Subcutaneous adipose tissue (tissue), 4 donors: ENCODE results near the gene ACSBG1. TPM values are rescaled to one million over a fixed set of nuclear protein-coding genes. Genes with fewer than 3 reads are reported as not detected.

ENCODE experiments used
- total RNA-seq, 4 donors: library from RNA; depleted of rRNA; stranded (reverse); fragments of >200 nt; gene quantifications; one replicate each; pipeline ENCODE4 v1.1.0, GENCODE V29; 2016
- TF ChIP-seq, protein P1 (sequence below): fragments of 450-650 bp; IDR thresholded peaks from one replicate; pipeline ENCODE4 v1.5.1; 2016; ENCODE audit warnings: low read depth, mild to moderate bottlenecking, control low read depth, antibody characterized with exemption, moderate library complexity

The ACSBG1 gene
- total RNA-seq, 4 donors from 2014 or later = not detected

DNA sequence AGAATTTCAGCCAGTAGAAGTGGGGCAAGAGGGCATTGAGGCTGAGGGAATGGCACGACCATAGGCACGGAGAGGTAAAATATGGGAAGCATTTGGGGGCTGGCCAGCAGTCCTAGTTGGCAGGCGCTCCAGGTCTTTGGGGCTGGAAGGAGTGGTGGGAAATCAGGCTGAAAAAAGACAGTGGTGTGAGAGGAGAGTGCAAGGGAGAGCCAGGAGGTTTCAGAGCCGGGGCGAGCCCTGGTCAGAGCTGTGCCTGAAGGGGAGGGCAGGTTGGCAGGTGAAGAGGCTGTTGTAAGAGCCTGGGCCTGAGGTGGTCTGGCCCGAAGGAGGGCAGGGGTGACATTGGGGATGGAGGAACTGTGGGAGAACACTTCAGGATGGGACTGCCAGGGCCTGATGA, 86.8 kb downstream of the ACSBG1 start:
- TF ChIP-seq, protein P1, sequence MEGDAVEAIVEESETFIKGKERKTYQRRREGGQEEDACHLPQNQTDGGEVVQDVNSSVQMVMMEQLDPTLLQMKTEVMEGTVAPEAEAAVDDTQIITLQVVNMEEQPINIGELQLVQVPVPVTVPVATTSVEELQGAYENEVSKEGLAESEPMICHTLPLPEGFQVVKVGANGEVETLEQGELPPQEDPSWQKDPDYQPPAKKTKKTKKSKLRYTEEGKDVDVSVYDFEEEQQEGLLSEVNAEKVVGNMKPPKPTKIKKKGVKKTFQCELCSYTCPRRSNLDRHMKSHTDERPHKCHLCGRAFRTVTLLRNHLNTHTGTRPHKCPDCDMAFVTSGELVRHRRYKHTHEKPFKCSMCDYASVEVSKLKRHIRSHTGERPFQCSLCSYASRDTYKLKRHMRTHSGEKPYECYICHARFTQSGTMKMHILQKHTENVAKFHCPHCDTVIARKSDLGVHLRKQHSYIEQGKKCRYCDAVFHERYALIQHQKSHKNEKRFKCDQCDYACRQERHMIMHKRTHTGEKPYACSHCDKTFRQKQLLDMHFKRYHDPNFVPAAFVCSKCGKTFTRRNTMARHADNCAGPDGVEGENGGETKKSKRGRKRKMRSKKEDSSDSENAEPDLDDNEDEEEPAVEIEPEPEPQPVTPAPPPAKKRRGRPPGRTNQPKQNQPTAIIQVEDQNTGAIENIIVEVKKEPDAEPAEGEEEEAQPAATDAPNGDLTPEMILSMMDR = no peak

DNA sequence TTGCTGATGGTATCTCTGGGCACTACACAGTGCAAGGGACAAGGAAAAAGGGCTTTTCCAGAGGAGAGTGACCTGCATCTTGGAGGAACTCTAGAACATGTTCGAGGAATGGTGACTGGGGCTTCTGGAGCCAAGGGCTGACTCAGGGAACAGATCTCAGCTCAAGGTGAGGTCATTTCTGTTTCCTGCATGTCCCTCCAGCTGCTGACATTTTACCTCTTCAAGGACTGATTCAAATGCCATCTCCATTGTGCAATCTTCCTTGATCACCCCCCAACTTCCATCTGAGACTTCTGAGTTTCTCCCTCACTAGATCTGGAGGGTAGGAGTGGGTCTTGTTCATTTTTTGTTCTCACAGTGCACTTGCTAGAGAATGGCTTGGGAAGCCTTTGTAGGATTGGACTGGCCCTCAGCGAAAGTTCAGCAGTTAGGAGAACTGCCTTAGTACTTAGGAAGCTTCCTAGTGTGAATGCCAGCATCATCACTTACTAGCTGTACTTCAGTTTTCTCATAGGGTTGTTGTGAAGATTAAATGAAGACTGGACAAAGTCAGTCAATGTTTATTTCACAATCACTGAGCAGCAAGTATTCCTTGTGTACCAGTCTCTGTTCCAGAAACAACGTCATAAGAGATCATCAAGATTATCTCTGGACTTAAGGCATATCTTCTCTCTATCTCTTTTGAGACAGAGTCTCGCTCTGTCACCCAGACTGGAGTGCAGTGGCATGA, 87.8 kb downstream of the ACSBG1 start:
- TF ChIP-seq, protein P1 = no peak

DNA sequence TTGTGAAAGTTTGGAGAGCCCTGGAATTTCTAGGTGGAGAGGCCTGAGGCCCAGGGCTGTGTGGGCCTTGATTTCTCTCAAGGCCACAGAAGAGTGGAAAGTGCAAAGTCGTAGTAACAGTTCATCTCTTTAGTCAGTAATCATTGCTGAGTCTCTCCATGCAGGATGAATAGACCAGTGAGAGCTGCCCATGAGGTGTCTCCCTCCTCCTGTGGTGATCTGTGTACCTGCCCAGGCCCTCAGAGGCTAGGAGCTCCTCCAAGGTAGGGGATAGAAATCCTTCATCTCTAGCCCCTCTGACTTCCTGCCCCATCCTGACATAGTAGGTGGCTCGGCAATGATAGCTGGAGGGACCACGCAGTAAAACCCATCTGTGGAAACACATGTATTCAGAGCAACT, 92.0 kb downstream of the ACSBG1 start:
- TF ChIP-seq, protein P1 = no peak

DNA sequence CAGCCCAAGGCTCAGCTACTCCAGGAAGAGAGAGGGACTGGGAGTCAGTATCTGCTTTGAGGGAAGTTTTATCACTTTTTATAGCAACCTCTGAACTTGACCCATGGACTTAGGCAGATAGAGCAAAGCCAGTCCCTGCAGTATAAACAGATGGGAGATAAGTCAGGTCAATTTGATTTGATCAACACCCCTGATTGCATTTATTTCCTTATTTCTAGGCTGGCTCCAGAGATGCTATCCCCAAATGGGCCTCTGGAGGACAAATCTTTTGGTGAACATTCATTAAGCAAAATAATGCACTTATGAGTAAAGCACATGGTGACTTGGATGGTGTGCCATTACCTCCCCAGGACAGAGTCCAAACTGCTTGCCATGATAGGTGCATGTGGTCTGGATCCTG, 94.1 kb downstream of the ACSBG1 start:
- TF ChIP-seq, protein P1 = no peak

DNA sequence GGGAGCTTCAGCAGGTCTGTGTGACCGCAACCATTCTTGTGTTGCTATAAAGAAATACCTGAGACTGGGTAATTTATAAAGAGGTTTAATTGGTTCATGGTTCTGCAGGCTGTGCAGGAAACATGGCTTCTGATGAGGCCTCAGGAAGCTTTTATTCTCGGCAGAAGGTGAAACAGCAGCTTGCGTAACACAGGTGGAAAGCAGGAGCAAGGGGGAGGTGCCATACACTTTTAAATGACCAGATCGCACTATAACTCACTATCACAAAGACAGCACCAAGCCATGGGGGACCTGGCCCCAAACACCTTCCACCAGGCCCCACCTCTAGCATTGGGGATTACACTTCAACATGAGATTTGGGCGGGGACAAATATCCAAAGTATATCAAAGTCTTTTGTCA, 94.8 kb downstream of the ACSBG1 start:
- TF ChIP-seq, protein P1 = no peak

DNA sequence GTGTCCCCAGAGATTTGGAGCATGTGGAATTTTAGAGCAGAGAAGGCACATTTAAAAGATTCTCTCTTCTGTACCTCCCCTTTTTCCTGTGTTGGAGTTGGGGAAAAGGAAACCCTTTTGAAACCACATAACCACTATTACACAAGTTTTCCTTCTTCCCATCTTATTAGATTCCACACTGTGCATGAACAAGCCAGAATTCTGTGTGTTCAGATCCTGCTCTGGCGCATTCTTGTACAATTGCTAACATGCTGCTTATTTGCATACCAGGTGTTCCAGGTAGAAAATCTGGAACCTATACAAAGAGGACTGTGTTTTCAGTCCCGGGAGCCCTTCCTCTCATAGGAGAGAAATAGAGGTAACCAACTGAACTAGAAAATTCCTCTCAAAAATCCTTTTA, 100.6 kb downstream of the ACSBG1 start:
- TF ChIP-seq, protein P1 = no peak

DNA sequence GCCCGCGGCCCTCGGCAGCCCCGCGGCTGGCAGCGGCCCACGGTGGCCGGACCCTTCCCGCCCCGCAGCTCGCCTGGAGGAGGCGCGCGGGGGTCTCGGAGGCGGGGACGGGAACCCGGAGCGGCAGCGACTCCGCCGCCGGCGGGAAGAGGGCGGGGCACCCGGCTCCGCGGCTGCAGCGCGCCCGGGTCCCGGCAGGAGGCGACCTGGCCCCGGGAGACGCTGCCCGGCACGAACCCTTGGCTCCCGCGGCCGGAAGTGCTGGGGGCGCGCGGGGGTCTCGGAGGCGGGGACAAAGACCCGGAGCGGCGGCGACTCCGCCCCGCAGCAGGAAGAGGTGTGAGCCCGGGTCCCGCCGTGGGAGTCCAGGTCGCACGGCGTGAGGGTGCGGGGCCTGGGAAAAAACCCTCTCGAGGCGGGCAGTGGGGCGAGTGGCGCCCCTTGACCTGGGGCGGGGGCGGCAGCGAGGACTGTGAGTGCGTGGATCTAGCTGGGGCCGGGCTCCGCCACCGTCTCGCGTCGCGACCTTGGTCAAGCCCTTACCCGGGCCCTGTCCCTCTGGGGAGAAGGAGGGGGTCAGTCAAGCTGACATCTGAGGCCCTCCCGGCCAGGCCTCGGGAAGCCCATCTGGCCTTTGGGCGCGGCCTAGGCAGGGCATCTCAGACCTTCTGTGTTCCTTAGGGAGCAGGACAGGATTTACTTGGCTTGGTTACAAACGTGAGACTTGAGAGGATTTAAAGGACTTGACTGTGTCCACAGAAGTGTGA, 102.9 kb downstream of the ACSBG1 start, which contains the start of gene CIB2:
CIB2 (minus strand) TSS at position 151 of the 767 bp plus-strand sequence. CDS start 230 bp downstream, outside the sequence.
- TF ChIP-seq, protein P1 = no peak
